Astrocyte (in vitro differentiated cells and primary cell): ENCODE measurements around the gene SPDL1.

Experiments used
- EZH2 ChIP-seq: IDR thresholded peaks from 2 replicates; pipeline ENCODE4 v1.6.1; 2012; ENCODE audit warnings: mild to moderate bottlenecking, low read length, inconsistent platforms; ENCODE audit not compliant: insufficient read depth
- TF ChIP-seq, protein P1 (sequence below): IDR thresholded peaks from 2 replicates; pipeline ENCODE4 v1.5.1; 2011; ENCODE audit warnings: low read depth, mild to moderate bottlenecking, inconsistent platforms, low read length, moderate library complexity; ENCODE audit not compliant: insufficient read depth

DNA sequence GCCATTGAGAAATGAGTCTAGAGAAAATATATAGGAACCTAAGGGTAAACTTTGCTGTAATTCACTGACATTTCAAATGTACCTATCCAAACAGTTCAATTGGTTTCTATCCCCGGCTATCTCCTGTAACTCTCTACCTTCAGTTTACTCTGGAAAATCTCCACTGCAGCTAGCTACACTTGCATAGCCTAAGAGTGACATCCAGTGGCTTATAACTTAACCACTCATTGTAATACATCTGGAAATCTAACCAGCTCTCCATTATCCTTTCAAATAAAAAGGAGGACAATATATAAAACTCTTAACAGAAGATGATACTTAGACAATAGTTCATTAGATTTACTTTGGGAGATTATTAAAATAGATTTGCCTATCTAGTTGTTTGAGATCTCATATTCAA lies 35.3 kb upstream of the SPDL1 start:
- TF ChIP-seq, protein P1, sequence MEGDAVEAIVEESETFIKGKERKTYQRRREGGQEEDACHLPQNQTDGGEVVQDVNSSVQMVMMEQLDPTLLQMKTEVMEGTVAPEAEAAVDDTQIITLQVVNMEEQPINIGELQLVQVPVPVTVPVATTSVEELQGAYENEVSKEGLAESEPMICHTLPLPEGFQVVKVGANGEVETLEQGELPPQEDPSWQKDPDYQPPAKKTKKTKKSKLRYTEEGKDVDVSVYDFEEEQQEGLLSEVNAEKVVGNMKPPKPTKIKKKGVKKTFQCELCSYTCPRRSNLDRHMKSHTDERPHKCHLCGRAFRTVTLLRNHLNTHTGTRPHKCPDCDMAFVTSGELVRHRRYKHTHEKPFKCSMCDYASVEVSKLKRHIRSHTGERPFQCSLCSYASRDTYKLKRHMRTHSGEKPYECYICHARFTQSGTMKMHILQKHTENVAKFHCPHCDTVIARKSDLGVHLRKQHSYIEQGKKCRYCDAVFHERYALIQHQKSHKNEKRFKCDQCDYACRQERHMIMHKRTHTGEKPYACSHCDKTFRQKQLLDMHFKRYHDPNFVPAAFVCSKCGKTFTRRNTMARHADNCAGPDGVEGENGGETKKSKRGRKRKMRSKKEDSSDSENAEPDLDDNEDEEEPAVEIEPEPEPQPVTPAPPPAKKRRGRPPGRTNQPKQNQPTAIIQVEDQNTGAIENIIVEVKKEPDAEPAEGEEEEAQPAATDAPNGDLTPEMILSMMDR = peak; percentile 39
- no peak for TF ChIP-seq EZH2
